Tibial nerve (tissue), 4 donors: ENCODE measurements around the gene HAX1.

ENCODE experiments used
- EP300 ChIP-seq, 2 donors: sonication (generic); formaldehyde crosslinking; IDR thresholded peaks; one replicate each; pipeline ENCODE4 v1.6.1; 2017; ENCODE audit warnings: antibody characterized with exemption in 2 of 2, mild to moderate bottlenecking in 1 of 2
- POLR2A ChIP-seq, 2 donors: fragments of 450-650 bp; IDR thresholded peaks; one replicate each; pipeline ENCODE4 v1.6.1; 2017; ENCODE audit warnings: antibody characterized with exemption in 2 of 2, mild to moderate bottlenecking in 2 of 2, moderate library complexity in 2 of 2
- TF ChIP-seq, protein P1 (sequence below), 5 experiments: fragments of 200-600 bp in 3 of 5; fragments of 450-650 bp in 2 of 5; sonication (generic) in 3 of 5; IDR thresholded peaks; one replicate each; pipeline ENCODE4 v1.5.1; 2016 to 2019; ENCODE audit warnings: antibody characterized with exemption in 5 of 5, mild to moderate bottlenecking in 3 of 5, moderate library complexity in 2 of 5

- peak; percentile 20 to 77 for TF ChIP-seq POLR2A (IDR thresholded peaks at IDR 0.05)
- TF ChIP-seq, protein P1, sequence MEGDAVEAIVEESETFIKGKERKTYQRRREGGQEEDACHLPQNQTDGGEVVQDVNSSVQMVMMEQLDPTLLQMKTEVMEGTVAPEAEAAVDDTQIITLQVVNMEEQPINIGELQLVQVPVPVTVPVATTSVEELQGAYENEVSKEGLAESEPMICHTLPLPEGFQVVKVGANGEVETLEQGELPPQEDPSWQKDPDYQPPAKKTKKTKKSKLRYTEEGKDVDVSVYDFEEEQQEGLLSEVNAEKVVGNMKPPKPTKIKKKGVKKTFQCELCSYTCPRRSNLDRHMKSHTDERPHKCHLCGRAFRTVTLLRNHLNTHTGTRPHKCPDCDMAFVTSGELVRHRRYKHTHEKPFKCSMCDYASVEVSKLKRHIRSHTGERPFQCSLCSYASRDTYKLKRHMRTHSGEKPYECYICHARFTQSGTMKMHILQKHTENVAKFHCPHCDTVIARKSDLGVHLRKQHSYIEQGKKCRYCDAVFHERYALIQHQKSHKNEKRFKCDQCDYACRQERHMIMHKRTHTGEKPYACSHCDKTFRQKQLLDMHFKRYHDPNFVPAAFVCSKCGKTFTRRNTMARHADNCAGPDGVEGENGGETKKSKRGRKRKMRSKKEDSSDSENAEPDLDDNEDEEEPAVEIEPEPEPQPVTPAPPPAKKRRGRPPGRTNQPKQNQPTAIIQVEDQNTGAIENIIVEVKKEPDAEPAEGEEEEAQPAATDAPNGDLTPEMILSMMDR (IDR thresholded peaks at IDR 0.05), result peak; percentile 71 to 95 (median 82)
- TF ChIP-seq EP300 (IDR thresholded peaks at IDR 0.05), result peak; percentile 75 to 97
Measured at GRCh38 chr1:154272217-154272998, at the start of gene HAX1.
